HL-60 (cell line): Measurements from ENCODE around the gene PRKRIP1.

Experiments used
- DNase-seq, 2 experiments: peaks; one replicate each; pipeline ENCODE4 v3.0.0-alpha.2; 2010 to 2020; ENCODE audit warnings: low read depth in 1 of 2, low spot score in 1 of 2
- H3K27ac ChIP-seq: fragments of 250-450 bp; sonication (Bioruptor Pico); replicated peaks from 2 replicates; pipeline ENCODE4 v1.5.1; 2020; ENCODE audit warnings: mild to moderate bottlenecking, moderate library complexity
- H3K27me3 ChIP-seq: fragments of 250-450 bp; sonication (Bioruptor Pico); 2 replicates; pipeline ENCODE4 v1.5.1; 2021; ENCODE audit warnings: mild to moderate bottlenecking, moderate library complexity; ENCODE audit not compliant: insufficient read depth, poor library complexity, severe bottlenecking
- H3K4me3 ChIP-seq: replicated peaks from 2 replicates; pipeline ENCODE4 v1.5.1; 2011; ENCODE audit warnings: mild to moderate bottlenecking, control low read depth, low read length; ENCODE audit not compliant: insufficient read depth
- CTCF ChIP-seq: IDR thresholded peaks from one replicate; pipeline ENCODE4 v1.5.1; 2011; ENCODE audit warnings: low read length, control low read depth, inconsistent platforms; ENCODE audit not compliant: insufficient read depth
- GABPA ChIP-seq: IDR thresholded peaks from 2 replicates; pipeline ENCODE4 v1.6.1; 2012; ENCODE audit warnings: low read depth
- POLR2AphosphoS5 ChIP-seq: IDR thresholded peaks from 2 replicates; pipeline ENCODE4 v1.6.1; 2012; ENCODE audit warnings: low read depth
- REST ChIP-seq: IDR thresholded peaks from 2 replicates; pipeline ENCODE4 v1.6.1; 2012; ENCODE audit warnings: low read depth; ENCODE audit not compliant: insufficient replicate concordance
- SPI1 ChIP-seq: IDR thresholded peaks from 2 replicates; pipeline ENCODE4 v1.6.1; 2012; ENCODE audit warnings: low read depth, mild to moderate bottlenecking, borderline replicate concordance

PRKRIP1 gene

GRCh38 chr7:102413091-102413490 is 16.9 kb downstream of the PRKRIP1 start:
- Histone ChIP-seq H3K4me3 (no peak overlapping the region), H3K27me3 (no peaks in the 10 kb centered on the region), H3K27ac (no peak overlapping the region)
- no peak for DNase-seq
- TF ChIP-seq POLR2AphosphoS5: no peak
- TF ChIP-seq CTCF: no peak
- TF ChIP-seq SPI1: no peak
- TF ChIP-seq GABPA: no peak
- no peak for TF ChIP-seq REST

- no peak for DNase-seq
- no peak overlapping the region for H3K4me3 ChIP-seq
- no peak overlapping the region for H3K27ac ChIP-seq
- H3K27me3 ChIP-seq: no peaks in the 10 kb centered on the region
- no peak for TF ChIP-seq POLR2AphosphoS5
- no peak for TF ChIP-seq CTCF
- no peak for TF ChIP-seq GABPA
- TF ChIP-seq REST: no peak
- TF ChIP-seq SPI1: no peak
Measured at GRCh38 chr7:102413611-102414010, 17.4 kb downstream of the PRKRIP1 start.

- Histone ChIP-seq H3K27ac (peak overlapping the region; percentile 68), H3K27me3 (no peaks in the 10 kb centered on the region), H3K4me3 (no peak overlapping the region)
- TF ChIP-seq POLR2AphosphoS5 (peak; percentile 37; the same call in 1 of the 2 replicates), GABPA (no peak), CTCF (no peak)
- peak in 1 of 2 experiments; percentile 60 for DNase-seq
Measured at GRCh38 chr7:102415685-102416225, 19.6 kb downstream of the PRKRIP1 start.

DNA sequence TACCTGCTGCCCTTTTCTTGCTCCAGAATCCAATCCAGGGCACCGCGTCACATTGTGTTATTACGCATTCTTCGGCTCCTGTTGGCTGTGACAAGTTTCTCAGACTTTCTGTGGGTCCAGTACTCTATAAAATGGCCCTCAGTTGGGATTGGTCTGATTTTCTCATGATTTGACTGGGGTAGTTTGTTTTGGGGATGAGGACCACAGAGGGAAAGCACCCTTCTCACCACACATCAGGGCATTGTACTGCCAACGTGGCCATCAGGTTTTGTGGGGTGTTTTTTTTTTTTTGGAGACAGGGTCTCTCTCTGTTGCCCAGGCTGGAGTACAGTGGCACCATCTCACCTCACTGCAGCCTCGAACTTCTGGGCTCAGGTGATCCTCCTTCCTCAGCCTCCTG is 20.2 kb downstream of the PRKRIP1 start:
- Histone ChIP-seq H3K27ac (peak overlapping the region; percentile 68), H3K27me3 (no peaks in the 10 kb centered on the region), H3K4me3 (no peak overlapping the region)
- no peak for DNase-seq
- TF ChIP-seq REST: no peak
- no peak for TF ChIP-seq POLR2AphosphoS5
- no peak for TF ChIP-seq CTCF
- no peak for TF ChIP-seq SPI1
- no peak for TF ChIP-seq GABPA
